GM12872 (cell line): ENCODE results near the gene SLAMF8.

Experiments used
- TF ChIP-seq, protein P1 (sequence below): IDR thresholded peaks from 3 replicates; pipeline ENCODE4 v1.5.1; 2011; ENCODE audit warnings: low read depth, mild to moderate bottlenecking, low read length, moderate library complexity; ENCODE audit not compliant: insufficient read depth

SLAMF8 gene

DNA sequence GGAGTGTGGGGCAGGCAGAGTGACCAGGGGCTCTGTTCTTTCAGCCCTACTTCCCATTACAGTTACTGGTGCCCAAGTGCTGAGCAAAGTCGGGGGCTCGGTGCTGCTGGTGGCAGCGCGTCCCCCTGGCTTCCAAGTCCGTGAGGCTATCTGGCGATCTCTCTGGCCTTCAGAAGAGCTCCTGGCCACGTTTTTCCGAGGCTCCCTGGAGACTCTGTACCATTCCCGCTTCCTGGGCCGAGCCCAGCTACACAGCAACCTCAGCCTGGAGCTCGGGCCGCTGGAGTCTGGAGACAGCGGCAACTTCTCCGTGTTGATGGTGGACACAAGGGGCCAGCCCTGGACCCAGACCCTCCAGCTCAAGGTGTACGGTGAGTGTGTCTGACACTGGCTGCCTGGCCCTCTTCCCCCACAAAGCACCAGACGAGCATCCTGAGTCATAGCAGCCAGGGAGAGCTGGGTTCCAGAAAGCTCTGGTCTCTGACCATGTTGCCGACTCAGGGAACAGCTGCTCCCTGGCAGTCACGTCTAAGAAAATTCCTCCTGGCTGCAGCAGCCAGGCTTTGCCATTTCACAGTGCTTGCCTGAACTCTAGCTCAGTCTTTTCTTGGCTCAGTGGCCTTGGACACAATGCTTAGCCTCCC is 3.3 kb downstream of the SLAMF8 start:
- TF ChIP-seq, protein P1, sequence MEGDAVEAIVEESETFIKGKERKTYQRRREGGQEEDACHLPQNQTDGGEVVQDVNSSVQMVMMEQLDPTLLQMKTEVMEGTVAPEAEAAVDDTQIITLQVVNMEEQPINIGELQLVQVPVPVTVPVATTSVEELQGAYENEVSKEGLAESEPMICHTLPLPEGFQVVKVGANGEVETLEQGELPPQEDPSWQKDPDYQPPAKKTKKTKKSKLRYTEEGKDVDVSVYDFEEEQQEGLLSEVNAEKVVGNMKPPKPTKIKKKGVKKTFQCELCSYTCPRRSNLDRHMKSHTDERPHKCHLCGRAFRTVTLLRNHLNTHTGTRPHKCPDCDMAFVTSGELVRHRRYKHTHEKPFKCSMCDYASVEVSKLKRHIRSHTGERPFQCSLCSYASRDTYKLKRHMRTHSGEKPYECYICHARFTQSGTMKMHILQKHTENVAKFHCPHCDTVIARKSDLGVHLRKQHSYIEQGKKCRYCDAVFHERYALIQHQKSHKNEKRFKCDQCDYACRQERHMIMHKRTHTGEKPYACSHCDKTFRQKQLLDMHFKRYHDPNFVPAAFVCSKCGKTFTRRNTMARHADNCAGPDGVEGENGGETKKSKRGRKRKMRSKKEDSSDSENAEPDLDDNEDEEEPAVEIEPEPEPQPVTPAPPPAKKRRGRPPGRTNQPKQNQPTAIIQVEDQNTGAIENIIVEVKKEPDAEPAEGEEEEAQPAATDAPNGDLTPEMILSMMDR = no peak

DNA sequence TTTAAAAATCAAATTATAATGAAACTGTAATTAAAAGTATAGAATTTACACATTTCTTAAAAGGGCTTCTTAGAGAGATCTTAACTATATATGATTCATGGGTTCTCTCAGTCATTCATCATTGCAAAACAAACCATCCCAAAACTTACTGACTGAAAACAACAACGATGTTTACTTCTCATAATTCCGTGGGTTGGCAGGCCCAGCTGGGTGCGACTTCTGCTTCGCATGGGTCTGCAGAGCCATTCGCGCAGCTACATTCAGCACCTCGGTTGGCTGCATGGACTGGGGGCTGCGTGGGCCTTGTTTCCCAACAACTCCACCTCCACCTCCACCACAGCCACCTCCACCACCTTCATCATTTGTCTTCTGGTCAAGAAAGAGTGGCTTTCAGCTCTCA is 4.0 kb downstream of the SLAMF8 start:
- TF ChIP-seq, protein P1 = no peak

DNA sequence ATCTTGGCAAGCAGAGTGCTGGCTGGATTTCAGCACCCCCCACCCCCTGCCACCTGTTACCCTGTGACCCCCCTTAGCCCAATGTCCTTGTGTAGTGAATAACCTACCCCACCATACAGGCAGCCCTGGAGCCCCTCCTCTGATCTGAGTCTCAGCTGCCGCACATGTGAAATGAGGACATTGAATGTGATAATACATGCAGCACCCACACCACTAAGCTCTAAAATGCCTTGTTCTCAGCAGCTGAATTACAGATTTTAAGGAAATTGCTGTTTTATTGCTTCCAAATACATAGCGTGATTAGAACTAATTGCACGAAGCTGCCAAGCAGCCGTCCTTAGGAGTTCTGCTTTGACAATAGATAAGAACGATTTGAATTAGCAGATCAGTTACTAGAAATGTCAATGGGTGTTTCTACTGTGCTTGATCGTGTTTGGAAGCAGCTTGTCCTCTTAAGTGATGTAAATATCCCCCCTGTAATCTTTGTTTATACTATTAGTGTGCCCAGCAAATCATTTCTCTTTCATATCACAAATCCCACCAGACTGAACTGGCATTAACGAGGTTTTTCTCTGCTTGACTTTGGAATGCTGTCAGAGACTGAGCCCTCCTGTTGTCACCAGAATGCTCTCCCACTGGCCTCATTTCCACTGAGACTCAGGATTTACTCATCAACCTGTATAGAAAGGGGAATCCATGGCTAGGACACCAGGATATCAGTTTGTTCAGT is 4.9 kb downstream of the SLAMF8 start:
- TF ChIP-seq, protein P1 = no peak

DNA sequence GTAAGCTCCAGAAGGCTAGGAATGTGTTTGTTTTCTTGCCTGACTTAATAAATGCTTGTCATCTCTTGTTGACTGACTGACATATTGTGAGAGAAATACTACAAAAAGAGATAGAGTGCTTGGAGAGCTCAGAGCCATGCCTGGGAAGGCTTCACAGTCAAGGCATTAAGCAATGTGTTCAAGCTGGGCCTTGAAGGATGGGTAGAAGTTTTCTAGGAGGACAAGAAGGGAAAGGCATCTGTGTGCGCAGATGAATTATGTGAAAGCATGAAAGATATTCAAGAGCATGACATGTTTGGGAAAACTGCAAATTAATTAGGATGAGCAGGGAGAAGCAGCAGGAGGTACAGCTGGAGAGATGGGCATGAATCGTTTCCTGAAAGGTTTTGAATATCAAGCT is 5.6 kb downstream of the SLAMF8 start:
- TF ChIP-seq, protein P1 = no peak

DNA sequence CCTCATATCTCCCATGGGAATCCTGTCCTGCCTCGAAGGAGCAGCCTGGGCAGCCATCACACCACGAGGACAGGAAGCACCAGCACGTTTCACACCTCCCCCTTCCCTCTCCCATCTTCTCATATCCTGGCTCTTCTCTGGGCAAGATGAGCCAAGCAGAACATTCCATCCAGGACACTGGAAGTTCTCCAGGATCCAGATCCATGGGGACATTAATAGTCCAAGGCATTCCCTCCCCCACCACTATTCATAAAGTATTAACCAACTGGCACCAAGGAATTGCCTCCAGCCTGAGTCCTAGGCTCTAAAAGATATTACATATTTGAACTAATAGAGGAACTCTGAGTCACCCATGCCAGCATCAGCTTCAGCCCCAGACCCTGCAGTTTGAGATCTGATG is 8.7 kb downstream of the SLAMF8 start:
- TF ChIP-seq, protein P1 = no peak

DNA sequence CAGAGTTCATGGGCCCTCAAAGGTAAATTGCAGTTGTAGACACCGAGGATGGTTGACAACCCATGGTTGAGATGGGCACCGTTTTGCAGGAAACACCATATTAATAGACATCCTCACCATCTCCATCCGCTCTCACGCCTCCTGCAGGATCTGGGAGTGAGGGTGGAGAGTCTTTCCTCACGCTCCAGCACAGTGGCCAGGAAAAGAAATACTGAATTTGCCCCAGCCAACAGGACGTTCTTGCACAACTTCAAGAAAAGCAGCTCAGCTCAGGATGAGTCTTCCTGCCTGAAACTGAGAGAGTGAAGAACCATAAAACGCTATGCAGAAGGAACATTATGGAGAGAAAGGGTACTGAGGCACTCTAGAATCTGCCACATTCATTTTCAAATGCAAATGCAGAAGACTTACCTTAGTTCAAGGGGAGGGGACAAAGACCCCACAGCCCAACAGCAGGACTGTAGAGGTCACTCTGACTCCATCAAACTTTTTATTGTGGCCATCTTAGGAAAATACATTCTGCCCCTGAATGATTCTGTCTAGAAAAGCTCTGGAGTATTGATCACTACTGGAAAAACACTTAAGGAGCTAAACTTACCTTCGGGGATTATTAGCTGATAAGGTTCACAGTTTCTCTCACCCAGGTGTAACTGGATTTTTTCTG is 9.3 kb downstream of the SLAMF8 start:
- TF ChIP-seq, protein P1 = 0 out of 3 replicates have a peak, but pooled peaks have one; percentile 7

DNA sequence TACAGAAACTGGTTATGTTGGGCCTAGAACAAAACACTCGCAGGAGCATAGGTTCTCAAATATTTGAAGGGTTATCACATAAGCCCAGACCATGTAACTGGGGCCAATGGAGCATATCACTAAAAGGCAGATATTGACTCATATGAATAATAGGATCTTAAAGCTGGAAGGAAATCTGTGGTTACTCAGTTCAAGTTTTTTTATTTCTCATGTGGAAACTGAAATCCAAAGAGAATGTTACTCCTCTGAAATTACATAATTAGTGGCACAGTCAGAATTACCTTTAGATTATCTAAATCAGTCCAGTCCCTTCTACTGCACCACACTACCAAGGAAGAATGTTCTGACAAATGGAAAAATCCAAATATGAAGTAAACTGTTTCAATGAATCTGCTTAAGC is 12.0 kb downstream of the SLAMF8 start:
- TF ChIP-seq, protein P1 = no peak
